T-helper 2 cell treated with Interferon-gamma antibody and Interleukin-4, amounts not matched to agents 5 μg/mL and 100 μg/mL, for 36 hours (primary cell): ENCODE measurements around the gene OSBPL10.

ENCODE experiments used
- DNase-seq: peaks from one replicate; pipeline ENCODE4 v3.0.0; 2021; ENCODE audit warnings: low spot score
- H3K27ac Mint-ChIP-seq: one replicate; pipeline ENCODE4 v1.8.0; 2021; ENCODE audit warnings: mild to moderate bottlenecking, mixed read lengths
- H3K27me3 Mint-ChIP-seq: one replicate; pipeline ENCODE4 v1.8.0; 2021; ENCODE audit warnings: low read depth, mixed read lengths
- H3K36me3 Mint-ChIP-seq: one replicate; pipeline ENCODE4 v1.8.0; 2021; ENCODE audit warnings: low read depth, mixed read lengths
- H3K4me1 Mint-ChIP-seq: one replicate; pipeline ENCODE4 v1.8.0; 2021; ENCODE audit warnings: low read depth, mixed read lengths
- H3K4me3 Mint-ChIP-seq: one replicate; pipeline ENCODE4 v1.8.0; 2022; ENCODE audit warnings: mild to moderate bottlenecking, moderate library complexity, mixed read lengths
- H3K9me3 Mint-ChIP-seq: one replicate; pipeline ENCODE4 v1.8.0; 2021; ENCODE audit warnings: mixed read lengths

The OSBPL10 gene

DNA sequence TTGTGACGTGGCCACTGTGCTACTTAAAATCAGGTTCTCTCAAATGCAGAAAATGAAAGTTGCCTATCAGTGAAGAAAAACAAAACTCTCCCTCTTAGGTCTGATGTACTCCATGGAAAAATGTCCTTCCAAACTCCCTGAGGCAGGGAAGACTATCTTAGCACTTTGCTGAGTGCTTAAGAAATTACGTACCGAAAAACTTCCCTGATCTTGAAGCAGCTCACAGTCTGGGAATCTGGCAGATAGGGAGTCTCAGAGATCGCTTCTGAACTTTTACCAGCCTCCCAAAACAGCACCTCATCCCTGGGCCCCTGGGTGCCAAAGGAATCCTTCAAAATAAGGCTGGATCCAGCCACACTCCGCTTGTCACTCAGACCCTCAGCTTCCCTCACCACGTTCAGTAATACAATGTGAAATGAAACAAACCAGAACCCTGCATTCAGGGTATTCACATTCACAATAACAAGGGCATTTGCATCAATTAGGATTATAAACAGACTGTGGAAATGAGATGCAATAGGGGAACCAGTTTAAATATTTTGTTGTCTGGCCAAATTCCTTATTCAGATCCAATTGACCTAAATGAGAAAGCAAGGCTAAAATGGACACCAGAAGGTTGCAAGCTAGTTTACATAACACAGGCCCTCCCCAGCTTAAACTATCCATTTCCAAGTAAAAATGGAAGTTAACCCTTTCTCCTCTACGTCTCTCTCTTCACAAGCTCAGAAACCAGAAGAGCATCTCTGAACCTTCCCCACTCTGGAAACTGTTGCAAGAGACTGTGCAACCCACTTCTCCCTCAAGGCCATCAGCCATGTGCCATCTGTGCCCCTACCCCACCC lies 20.9 kb downstream of the OSBPL10 start:
- H3K4me1 Mint-ChIP-seq: peaks cover 5% of the 10 kb centered on the region
- H3K4me3 Mint-ChIP-seq: no peak overlapping the region

DNA sequence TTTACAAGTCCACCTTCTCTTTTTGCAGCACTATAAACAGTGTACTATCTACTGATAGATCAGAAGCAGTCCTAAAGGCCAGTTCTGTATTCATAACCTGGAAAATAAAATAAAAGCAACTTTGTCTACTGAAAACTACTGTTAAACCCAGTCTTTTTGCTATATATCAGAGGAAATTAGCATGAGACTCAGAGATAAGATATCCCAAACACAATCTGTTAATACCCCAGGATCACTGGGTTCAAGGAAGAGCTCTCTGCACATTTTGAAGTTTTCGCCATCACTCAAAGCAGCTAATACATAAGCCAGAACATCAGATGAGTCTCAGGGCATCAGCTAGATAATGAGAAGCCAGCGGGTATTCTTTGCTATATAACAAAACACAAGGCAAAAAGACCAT lies 21.8 kb downstream of the OSBPL10 start:
- Mint-ChIP-seq H3K9me3 (peaks cover 17% of the 10 kb centered on the region), H3K4me1 (peaks cover 5% of the 10 kb centered on the region), H3K27ac (no peak overlapping the region), H3K4me3 (no peak overlapping the region), H3K36me3 (peaks cover 4% of the 10 kb centered on the region), H3K27me3 (no peaks in the 10 kb centered on the region)
- no peak for DNase-seq

More for the DNA sequence above, 20.9 kb downstream of the OSBPL10 start:
- no peak overlapping the region for H3K27ac Mint-ChIP-seq
- peaks cover 8% of the 10 kb centered on the region for H3K9me3 Mint-ChIP-seq
- H3K36me3 Mint-ChIP-seq: peaks cover 2% of the 10 kb centered on the region
- no peak for DNase-seq
- no peaks in the 10 kb centered on the region for H3K27me3 Mint-ChIP-seq

DNA sequence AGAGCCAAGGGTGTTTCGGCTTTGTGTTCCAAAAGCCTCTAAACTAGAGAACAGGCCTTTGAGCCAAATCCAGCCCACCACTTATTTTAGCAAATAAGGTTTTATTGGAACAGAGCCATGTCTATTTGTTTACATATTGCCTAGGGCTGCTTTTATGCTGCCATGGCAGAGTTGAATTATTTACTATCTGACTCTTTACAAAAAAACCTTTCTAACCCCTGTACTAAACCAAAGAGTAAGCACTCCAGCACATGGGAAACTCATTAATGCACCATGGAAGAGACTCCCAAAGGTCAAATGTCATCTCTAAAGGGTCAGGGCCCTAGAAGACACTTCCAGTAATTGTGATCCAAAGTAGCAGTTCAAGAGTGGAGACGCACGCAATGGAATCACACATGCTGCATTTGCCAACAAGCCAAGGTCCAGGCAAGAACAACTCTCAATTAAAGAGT lies 22.3 kb downstream of the OSBPL10 start:
- H3K36me3 Mint-ChIP-seq: peaks cover 4% of the 10 kb centered on the region
- no peak overlapping the region for H3K27ac Mint-ChIP-seq
- H3K4me3 Mint-ChIP-seq: no peak overlapping the region
- no peak for DNase-seq
- peaks cover 5% of the 10 kb centered on the region for H3K4me1 Mint-ChIP-seq
- no peaks in the 10 kb centered on the region for H3K27me3 Mint-ChIP-seq
- H3K9me3 Mint-ChIP-seq: peaks cover 18% of the 10 kb centered on the region

DNA sequence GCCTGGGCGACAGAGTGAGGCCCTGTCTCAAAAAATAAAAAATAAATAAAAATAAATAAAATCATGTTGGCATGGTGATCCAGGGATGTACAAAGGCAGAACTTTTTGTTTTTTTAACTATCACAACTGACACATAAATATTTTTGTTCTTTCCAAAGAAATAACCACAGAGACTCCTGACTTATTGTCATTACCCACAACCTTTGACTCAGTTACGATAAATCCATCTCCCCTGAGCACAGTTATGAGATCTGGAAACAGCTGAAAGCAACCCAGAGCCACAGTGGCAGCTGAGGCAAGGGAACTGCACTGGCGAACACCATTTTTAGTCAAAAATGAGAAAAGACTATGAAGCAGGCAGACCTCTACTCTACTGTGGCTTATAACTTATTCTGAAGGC lies 24.0 kb downstream of the OSBPL10 start:
- no peak for DNase-seq
- Mint-ChIP-seq H3K9me3 (peaks cover 18% of the 10 kb centered on the region), H3K36me3 (peaks cover 4% of the 10 kb centered on the region), H3K4me3 (no peak overlapping the region), H3K4me1 (peaks cover 2% of the 10 kb centered on the region), H3K27ac (no peak overlapping the region), H3K27me3 (no peaks in the 10 kb centered on the region)

DNA sequence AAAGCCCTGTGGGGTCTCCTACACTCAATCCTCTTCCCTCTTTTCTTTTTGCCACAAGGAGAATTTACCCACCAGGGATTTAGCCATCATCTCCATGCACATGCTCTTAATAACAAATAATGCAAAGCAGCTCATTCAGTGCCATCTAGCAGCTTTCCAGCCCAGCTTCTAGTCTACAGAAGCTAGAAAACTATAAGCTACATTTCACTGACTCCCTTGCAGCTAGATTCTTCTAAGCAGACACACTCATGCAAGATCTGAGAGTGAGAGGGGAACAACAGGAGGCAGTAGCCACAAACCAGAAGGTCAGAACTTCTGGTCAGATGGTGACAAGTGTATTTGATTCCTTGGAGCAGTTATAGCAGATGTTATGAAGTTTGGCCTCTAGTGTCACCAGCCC lies 25.5 kb downstream of the OSBPL10 start:
- no peak overlapping the region for H3K27ac Mint-ChIP-seq
- H3K4me3 Mint-ChIP-seq: no peak overlapping the region
- peaks cover 2% of the 10 kb centered on the region for H3K4me1 Mint-ChIP-seq
- H3K27me3 Mint-ChIP-seq: no peaks in the 10 kb centered on the region
- peaks cover 4% of the 10 kb centered on the region for H3K36me3 Mint-ChIP-seq
- no peak for DNase-seq
- H3K9me3 Mint-ChIP-seq: peaks cover 18% of the 10 kb centered on the region

DNA sequence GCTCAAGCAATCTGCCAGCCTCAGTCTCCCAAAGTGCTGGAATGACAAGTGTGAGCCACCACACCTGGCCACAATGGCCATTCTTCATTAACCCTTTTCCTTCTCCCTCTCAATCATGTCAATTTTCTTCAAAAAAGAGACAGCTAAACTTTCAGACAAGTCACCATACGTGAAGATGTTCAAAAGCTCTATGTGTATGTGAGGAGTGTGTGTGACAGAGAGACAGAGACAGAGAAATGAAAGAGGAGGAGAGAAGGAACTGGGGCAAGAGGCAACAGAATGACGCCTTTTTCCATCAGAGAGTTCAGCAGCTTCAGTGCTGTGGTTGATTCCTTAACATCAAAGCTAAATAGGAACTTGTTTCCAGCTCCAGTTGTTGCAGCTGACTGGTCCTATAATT lies 27.4 kb downstream of the OSBPL10 start:
- Mint-ChIP-seq H3K4me1 (peaks cover 2% of the 10 kb centered on the region), H3K9me3 (peaks cover 18% of the 10 kb centered on the region), H3K36me3 (peaks cover 4% of the 10 kb centered on the region), H3K27ac (no peak overlapping the region), H3K27me3 (peaks cover 4% of the 10 kb centered on the region), H3K4me3 (no peak overlapping the region)
- no peak for DNase-seq

DNA sequence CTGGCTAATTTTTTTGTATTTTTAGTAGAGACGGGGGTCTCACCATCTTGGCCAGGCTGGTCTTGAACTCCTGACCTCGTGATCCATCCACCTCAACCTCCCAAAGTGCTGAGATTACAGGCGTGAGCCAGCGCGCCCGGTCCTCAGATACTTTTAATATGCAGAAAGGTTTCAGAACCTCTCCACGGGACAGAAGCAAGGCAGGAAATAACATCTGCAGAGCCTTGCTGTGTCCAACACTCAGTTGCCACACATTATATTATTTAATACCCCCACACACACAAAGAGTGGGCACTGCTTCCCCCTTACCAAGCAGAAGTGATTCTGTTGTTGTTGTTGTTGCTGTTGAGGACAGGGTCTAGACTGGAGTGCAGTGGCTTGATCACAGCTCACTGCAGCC lies 28.0 kb downstream of the OSBPL10 start:
- Mint-ChIP-seq H3K4me3 (no peak overlapping the region), H3K27ac (no peak overlapping the region), H3K27me3 (peaks cover 4% of the 10 kb centered on the region), H3K4me1 (peaks cover 2% of the 10 kb centered on the region), H3K36me3 (peaks cover 4% of the 10 kb centered on the region), H3K9me3 (peaks cover 18% of the 10 kb centered on the region)
- no peak for DNase-seq

DNA sequence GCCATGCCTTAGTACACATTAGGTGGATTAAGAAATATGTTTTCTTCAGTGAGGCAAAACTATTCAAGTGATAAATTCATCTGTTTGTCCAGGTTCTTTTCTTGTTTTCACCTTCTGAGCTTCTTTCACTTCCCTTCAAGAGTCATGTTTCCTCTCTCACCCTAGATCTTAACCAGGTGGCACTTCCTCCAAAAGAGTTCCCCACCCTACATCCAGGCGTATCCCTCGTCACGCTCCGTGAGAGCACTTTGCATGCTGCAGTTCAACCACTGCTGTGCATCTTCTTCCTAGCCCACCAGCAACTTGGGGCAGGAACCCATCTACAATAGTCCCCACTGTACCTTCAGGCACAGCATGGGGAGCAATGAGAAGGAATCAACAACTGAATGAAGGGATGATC lies 28.9 kb downstream of the OSBPL10 start:
- peaks cover 4% of the 10 kb centered on the region for H3K36me3 Mint-ChIP-seq
- no peak for DNase-seq
- peaks cover 2% of the 10 kb centered on the region for H3K4me1 Mint-ChIP-seq
- no peak overlapping the region for H3K4me3 Mint-ChIP-seq
- peaks cover 4% of the 10 kb centered on the region for H3K27me3 Mint-ChIP-seq
- H3K9me3 Mint-ChIP-seq: peaks cover 18% of the 10 kb centered on the region
- no peak overlapping the region for H3K27ac Mint-ChIP-seq

DNA sequence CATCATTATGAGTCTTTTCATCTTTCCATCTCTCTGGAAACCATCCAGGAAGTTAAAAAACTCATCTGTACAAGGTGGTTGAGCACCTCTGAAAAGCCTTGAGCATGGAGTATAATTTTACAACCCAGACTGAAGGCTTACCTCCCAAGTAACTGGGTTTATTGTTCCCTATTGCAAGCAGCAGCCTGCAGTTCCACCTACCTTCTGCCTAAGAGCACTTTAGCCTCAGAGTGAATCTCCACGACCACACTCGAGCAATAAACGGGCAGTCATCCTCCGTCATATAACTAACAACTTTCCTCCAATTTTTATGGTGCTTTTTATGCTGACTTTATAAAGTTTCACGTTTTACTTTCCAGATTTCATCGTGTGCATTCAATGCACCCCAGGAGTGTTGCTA lies 32.8 kb downstream of the OSBPL10 start:
- H3K36me3 Mint-ChIP-seq: no peaks in the 10 kb centered on the region
- H3K4me3 Mint-ChIP-seq: no peak overlapping the region
- H3K27me3 Mint-ChIP-seq: peaks cover 4% of the 10 kb centered on the region
- no peaks in the 10 kb centered on the region for H3K9me3 Mint-ChIP-seq
- peaks cover 5% of the 10 kb centered on the region for H3K4me1 Mint-ChIP-seq
- H3K27ac Mint-ChIP-seq: no peak overlapping the region
- DNase-seq: no peak

DNA sequence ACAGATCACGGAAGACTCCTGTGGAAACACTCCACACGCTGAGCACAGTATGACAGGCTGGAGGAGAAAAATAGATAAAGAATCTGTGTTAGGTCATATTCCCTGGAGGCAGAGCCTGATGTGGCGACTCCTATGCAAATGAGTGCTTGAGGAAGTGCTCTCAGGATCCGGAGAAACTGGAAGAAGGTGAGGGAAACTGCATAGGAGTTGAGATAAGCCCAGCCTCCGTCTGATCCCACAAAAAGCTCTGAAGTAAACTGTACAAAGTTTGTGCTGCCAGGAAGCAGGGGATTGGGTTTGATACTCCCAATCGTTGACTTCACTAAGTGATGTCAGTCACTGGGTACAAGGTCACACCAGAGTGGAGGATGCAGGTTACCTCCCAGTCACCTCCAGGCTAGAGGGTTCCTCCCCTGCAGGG lies 33.4 kb downstream of the OSBPL10 start:
- Mint-ChIP-seq H3K36me3 (no peaks in the 10 kb centered on the region), H3K4me3 (no peak overlapping the region), H3K4me1 (peaks cover 5% of the 10 kb centered on the region), H3K27me3 (peaks cover 4% of the 10 kb centered on the region), H3K27ac (no peak overlapping the region), H3K9me3 (no peaks in the 10 kb centered on the region)
- DNase-seq: no peak

DNA sequence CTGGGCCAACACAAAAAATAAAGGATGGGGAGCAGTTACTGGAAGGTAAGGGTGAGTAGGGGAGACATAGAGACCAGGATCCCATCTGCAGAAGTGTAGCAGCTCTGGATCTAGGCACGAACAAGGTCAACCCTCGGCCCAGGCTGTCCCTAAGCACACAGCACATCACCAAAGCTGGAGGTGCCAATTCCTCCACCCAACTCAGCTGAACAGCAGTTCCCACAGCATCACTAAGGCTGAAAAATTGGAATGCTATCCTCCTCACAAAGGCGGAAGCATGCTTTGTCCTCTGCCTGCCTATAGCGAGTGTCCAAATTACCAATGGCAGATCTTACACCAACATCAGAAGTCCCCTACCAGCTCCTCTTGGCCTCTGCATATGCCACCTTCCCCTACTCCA lies 33.9 kb downstream of the OSBPL10 start:
- H3K4me1 Mint-ChIP-seq: peaks cover 3% of the 10 kb centered on the region
- no peak overlapping the region for H3K4me3 Mint-ChIP-seq
- peaks cover 4% of the 10 kb centered on the region for H3K27me3 Mint-ChIP-seq
- H3K9me3 Mint-ChIP-seq: no peaks in the 10 kb centered on the region
- DNase-seq: no peak
- no peak overlapping the region for H3K27ac Mint-ChIP-seq
- no peaks in the 10 kb centered on the region for H3K36me3 Mint-ChIP-seq

DNA sequence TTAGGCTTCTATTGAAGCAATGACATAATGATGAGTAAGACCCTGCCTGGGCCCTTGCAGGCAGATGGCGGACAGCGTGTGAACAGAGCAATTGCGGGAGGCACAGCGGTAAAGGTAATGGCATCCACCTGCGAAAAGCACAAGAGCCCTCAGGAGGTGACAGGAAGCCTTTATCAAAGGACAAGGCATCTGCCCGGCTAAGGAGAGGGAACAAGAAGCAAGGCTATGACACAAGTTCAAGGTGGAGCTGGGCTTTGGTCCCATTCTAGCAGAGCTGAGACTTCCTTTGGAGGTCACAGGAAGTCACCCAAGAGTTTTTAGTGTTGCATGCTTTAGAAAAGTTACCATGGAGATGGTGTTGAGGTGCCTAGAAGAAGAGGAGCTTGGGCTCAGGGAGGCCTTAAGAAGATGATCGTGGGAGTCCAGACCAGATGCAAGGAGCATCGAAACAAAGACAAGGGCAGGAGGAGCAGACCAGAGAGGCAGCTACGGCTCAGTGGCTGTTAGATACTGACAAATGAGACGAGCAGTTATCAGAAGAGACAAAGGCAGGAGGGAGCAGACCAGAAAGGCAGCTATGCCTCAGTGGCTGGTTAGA lies 34.5 kb downstream of the OSBPL10 start:
- Mint-ChIP-seq H3K4me3 (no peak overlapping the region), H3K4me1 (peaks cover 3% of the 10 kb centered on the region), H3K9me3 (no peaks in the 10 kb centered on the region), H3K27ac (no peak overlapping the region), H3K27me3 (peaks cover 4% of the 10 kb centered on the region), H3K36me3 (no peaks in the 10 kb centered on the region)
- DNase-seq: no peak

DNA sequence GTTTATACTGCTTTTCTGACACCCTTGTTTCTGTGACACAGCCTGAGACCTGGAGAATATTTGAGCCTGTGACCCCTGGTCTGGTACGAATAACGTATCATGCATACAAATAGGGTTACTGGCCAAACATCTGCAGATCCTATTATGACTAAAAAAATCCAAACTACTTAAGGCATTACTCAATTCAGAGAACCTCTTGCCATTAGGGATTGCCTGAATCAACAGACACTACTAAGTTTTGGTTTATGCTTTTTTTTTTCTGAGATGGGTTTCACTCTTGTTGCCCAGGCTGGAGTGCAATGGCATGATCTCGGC lies 35.4 kb downstream of the OSBPL10 start:
- Mint-ChIP-seq H3K9me3 (no peaks in the 10 kb centered on the region), H3K4me3 (no peak overlapping the region), H3K27ac (no peak overlapping the region), H3K27me3 (peaks cover 4% of the 10 kb centered on the region), H3K4me1 (peaks cover 3% of the 10 kb centered on the region), H3K36me3 (no peaks in the 10 kb centered on the region)
- no peak for DNase-seq

DNA sequence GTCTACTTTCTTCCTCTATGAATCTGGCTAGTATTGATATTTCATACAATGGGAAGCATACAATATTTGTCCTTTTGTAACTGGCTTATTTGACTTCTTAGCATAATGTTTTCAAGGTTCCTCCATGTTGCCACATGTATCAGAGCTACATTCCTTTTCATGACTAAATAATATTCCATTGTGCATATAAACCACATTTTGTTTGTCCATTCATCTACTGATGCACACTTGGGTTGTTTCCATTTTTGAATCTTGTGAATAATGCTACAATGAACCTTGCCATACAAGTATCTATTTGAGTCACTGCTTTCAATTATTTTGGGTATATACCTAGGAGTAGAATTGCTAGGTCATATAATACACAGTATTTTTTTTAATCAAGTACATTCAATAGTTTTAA lies 38.0 kb downstream of the OSBPL10 start:
- H3K27me3 Mint-ChIP-seq: no peaks in the 10 kb centered on the region
- no peak overlapping the region for H3K4me3 Mint-ChIP-seq
- no peaks in the 10 kb centered on the region for H3K36me3 Mint-ChIP-seq
- peaks cover 3% of the 10 kb centered on the region for H3K4me1 Mint-ChIP-seq
- no peaks in the 10 kb centered on the region for H3K9me3 Mint-ChIP-seq
- DNase-seq: no peak
- H3K27ac Mint-ChIP-seq: no peak overlapping the region

DNA sequence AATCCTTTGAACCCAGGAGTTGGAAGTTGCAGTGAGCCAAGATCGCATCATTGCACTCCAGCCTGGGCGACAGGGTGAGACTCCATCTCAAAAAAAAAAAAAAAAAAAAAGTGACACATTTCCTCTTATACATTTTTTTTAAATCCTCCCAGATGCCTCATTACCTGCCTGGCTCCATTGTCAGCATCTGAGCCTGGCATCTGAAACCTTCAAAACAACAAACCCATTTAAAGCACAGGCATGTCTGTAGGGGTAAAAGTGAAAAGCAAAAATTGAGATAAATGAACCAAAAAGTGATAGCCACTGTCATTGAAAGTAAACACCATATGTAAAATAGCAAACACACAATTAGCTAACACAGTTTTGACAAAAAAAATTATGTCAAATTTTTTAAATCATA lies 38.6 kb downstream of the OSBPL10 start:
- Mint-ChIP-seq H3K27me3 (no peaks in the 10 kb centered on the region), H3K9me3 (no peaks in the 10 kb centered on the region), H3K36me3 (no peaks in the 10 kb centered on the region), H3K4me1 (peaks cover 3% of the 10 kb centered on the region), H3K4me3 (no peak overlapping the region), H3K27ac (no peak overlapping the region)
- DNase-seq: no peak
